ENCODE results near the gene DCC. TPM values are rescaled to one million over a fixed set of nuclear protein-coding genes. Genes with fewer than 3 reads are reported as not detected.

Gene DCC
- total RNA-seq, 1 experiment from 2014 or later, result not detected

DNA sequence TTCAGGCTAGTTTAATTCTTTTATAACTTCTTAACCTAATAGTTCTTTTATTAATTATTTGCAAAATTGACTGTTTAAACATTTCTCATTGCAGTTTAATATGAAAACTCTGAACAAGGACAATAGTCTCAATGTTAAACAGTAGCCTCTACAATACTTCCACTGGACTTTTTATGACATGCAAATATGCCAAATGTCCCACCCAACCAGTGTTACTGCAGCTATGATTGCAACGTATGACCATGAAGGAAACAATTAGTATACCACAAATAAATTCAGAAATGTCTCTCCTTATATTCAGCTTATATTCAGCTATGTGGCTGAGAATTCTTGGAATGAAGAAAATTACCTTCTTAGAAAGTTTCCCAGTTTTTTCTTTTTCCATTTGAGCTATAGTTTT lies 688.6 kb downstream of the DCC start:
- Histone ChIP-seq H2AFZ (ENCODE audit: low read length) (no peak overlapping the region), H3K9me3 (ENCODE audit: low read length) (no peaks in the 10 kb centered on the region; the same call in 1 of the 2 replicates), H3K4me1 (ENCODE audit: insufficient read depth, low read length) (no peaks in the 10 kb centered on the region), H3K27ac (ENCODE audit: low read length) (no peak overlapping the region), H3K9me2 (replicated peaks; ENCODE audit: low read length) (no peaks in the 10 kb centered on the region), H3F3A (ENCODE audit: low read length, unreplicated experiment) (no peaks in the 10 kb centered on the region), H3K9ac (ENCODE audit: low read length) (no peak overlapping the region), H3K4me3 (ENCODE audit: low read length) (no peak overlapping the region), H3K36me3 (ENCODE audit: low read depth, low read length) (no peaks in the 10 kb centered on the region), H3K79me2 (ENCODE audit: low read length) (no peaks in the 10 kb centered on the region), H3K4me2 (ENCODE audit: low read length) (no peak overlapping the region), H3K27me3 (ENCODE audit: low read length) (no peaks in the 10 kb centered on the region), H4K20me1 (ENCODE audit: low read length) (no peaks in the 10 kb centered on the region)
- ATAC-seq (no peak), DNase-seq (no peak)
- no TSS peak for BruUV-seq (replicated peaks)
- ChIA-PET POLR2A (ENCODE audit: unreplicated experiment) (no interaction called here), CTCF (no interaction called here)
- intact Hi-C loops (cut with micrococcal nuclease), result no loop called here
- TF ChIP-seq CTCF (conservative IDR thresholded peaks at IDR 0.05; ENCODE audit: low read depth, low read length) (no peak), EZH2 (IDR thresholded peaks at IDR 0.05; ENCODE audit: low read length, unreplicated experiment) (no peak), EZH2phosphoT487 (IDR thresholded peaks at IDR 0.05; ENCODE audit: borderline replicate concordance, low read length) (no peak)

DNA sequence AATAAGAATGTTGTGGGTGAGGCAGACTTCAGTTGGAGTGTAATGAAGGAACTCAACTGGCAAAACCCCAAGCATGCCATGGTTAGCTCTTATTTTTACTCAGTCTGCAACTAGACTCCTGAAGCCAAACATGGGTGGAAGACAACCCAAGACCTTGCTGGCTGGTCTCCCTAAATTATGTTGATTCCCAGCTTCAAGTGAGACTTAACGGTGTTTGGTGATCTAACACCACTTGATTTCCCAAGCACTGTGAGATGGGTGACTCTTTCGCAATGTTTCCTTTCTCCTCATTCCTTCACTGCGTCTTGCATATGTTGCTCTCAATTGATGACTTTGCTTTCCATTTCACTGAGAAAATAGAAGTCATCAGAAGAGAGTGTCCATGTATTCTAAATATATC lies 693.1 kb downstream of the DCC start:
- Histone ChIP-seq H3K9me3 (ENCODE audit: low read length) (peaks cover 3% of the 10 kb centered on the region; the same call in 1 of the 2 replicates), H3K4me3 (ENCODE audit: low read length) (no peak overlapping the region), H3K4me1 (ENCODE audit: insufficient read depth, low read length) (no peaks in the 10 kb centered on the region), H3K9me2 (replicated peaks; ENCODE audit: low read length) (no peaks in the 10 kb centered on the region), H4K20me1 (ENCODE audit: low read length) (no peaks in the 10 kb centered on the region), H3K79me2 (ENCODE audit: low read length) (no peaks in the 10 kb centered on the region), H3K27ac (ENCODE audit: low read length) (no peak overlapping the region), H3K4me2 (ENCODE audit: low read length) (no peak overlapping the region), H3K9ac (ENCODE audit: low read length) (no peak overlapping the region), H3K36me3 (ENCODE audit: low read depth, low read length) (no peaks in the 10 kb centered on the region), H3F3A (ENCODE audit: low read length, unreplicated experiment) (no peaks in the 10 kb centered on the region), H3K27me3 (ENCODE audit: low read length) (no peaks in the 10 kb centered on the region), H2AFZ (ENCODE audit: low read length) (no peak overlapping the region)
- ChIA-PET CTCF (no interaction called here), POLR2A (ENCODE audit: unreplicated experiment) (no interaction called here)
- ATAC-seq, result no peak
- TF ChIP-seq EZH2phosphoT487 (IDR thresholded peaks at IDR 0.05; ENCODE audit: borderline replicate concordance, low read length), result no peak
- TF ChIP-seq EZH2 (IDR thresholded peaks at IDR 0.05; ENCODE audit: low read length, unreplicated experiment), result no peak
- no peak for TF ChIP-seq CTCF (conservative IDR thresholded peaks at IDR 0.05; ENCODE audit: low read depth, low read length)
- no peak for DNase-seq
- intact Hi-C loops (cut with micrococcal nuclease), result no loop called here
- no TSS peak for BruUV-seq (replicated peaks)

DNA sequence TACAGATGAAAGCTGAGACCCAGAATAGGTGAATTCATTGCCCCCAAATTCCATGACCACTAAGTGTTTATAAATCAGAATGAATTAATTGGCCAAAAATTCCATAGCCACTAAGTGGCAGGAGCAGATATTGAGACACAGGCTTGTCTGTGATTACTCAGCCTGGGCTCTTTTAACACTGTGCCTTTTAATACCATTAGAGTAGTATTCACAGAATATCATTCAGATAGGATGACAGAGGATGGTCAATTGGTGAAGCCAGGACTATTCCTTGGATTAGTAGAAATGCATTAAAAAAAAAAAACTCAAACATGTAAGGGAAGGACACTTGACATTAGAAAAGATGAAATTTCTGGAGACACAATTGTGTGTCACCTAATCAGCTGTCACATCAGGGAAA lies 698.6 kb downstream of the DCC start:
- H3K9me3 ChIP-seq (ENCODE audit: low read length), result 0 out of 2 replicates have a peak, but pooled peaks cover 3% of the 10 kb centered on the region
- H3K4me2 ChIP-seq (ENCODE audit: low read length), result no peak overlapping the region
- POLR2A ChIA-PET (ENCODE audit: unreplicated experiment), result no interaction called here
- CTCF ChIA-PET, result no interaction called here
- no peak overlapping the region for H3K9ac ChIP-seq (ENCODE audit: low read length)
- no peaks in the 10 kb centered on the region for H3K79me2 ChIP-seq (ENCODE audit: low read length)
- H3F3A ChIP-seq (ENCODE audit: low read length, unreplicated experiment), result no peaks in the 10 kb centered on the region
- H2AFZ ChIP-seq (ENCODE audit: low read length), result no peak overlapping the region
- H3K9me2 ChIP-seq (replicated peaks; ENCODE audit: low read length), result no peaks in the 10 kb centered on the region
- no peak overlapping the region for H3K27ac ChIP-seq (ENCODE audit: low read length)
- BruUV-seq (replicated peaks), result no TSS peak
- no peaks in the 10 kb centered on the region for H3K27me3 ChIP-seq (ENCODE audit: low read length)
- no peaks in the 10 kb centered on the region for H3K36me3 ChIP-seq (ENCODE audit: low read depth, low read length)
- no peak overlapping the region for H3K4me3 ChIP-seq (ENCODE audit: low read length)
- H3K4me1 ChIP-seq (ENCODE audit: insufficient read depth, low read length), result no peaks in the 10 kb centered on the region
- intact Hi-C loops (cut with micrococcal nuclease), result no loop called here
- DNase-seq (no peak), ATAC-seq (no peak)
- H4K20me1 ChIP-seq (ENCODE audit: low read length), result no peaks in the 10 kb centered on the region
- TF ChIP-seq EZH2phosphoT487 (IDR thresholded peaks at IDR 0.05; ENCODE audit: borderline replicate concordance, low read length), result no peak
- TF ChIP-seq CTCF (conservative IDR thresholded peaks at IDR 0.05; ENCODE audit: low read depth, low read length), result no peak
- TF ChIP-seq EZH2 (IDR thresholded peaks at IDR 0.05; ENCODE audit: low read length, unreplicated experiment), result no peak

Data from PC-3 (cell line).